Liver (tissue), 9 donors: Measurements from ENCODE around the gene MYO9B. TPM values are rescaled to one million over a fixed set of nuclear protein-coding genes. Genes with fewer than 3 reads are reported as not detected.
A peak's percentile ranks its signal among the peaks of the same experiment; 100 is the strongest.

Experiments
- DNase-seq: peaks from one replicate; pipeline ENCODE4 v3.0.0-alpha.2; 2017; ENCODE audit warnings: low spot score
- H3K27ac ChIP-seq, 2 donors: one replicate each; pipeline ENCODE4 v1.7.0; 2013; ENCODE audit warnings: inconsistent platforms in 2 of 2, low read length in 2 of 2, control low read depth in 1 of 2, low read depth in 1 of 2, mild to moderate bottlenecking in 1 of 2
- H3K27me3 ChIP-seq, 4 donors: one replicate each; pipeline versions ENCODE4 v1.6.1 to v1.7.0; 2013; ENCODE audit warnings: low read length in 3 of 4, inconsistent platforms in 1 of 4, mild to moderate bottlenecking in 1 of 4, moderate library complexity in 1 of 4; ENCODE audit not compliant: control insufficient read depth in 4 of 4, insufficient read depth in 4 of 4
- H3K36me3 ChIP-seq, 4 donors: one replicate each; pipeline versions ENCODE4 v1.6.1 to v1.7.0; 2013; ENCODE audit warnings: low read length in 3 of 4, mild to moderate bottlenecking in 3 of 4, low read depth in 1 of 4, moderate library complexity in 1 of 4; ENCODE audit not compliant: control insufficient read depth in 4 of 4, insufficient read depth in 3 of 4
- H3K4me1 ChIP-seq, 4 donors: one replicate each; pipeline versions ENCODE4 v1.6.1 to v1.7.0; 2013; ENCODE audit warnings: low read length in 3 of 4, mild to moderate bottlenecking in 3 of 4, moderate library complexity in 1 of 4; ENCODE audit not compliant: control insufficient read depth in 4 of 4, insufficient read depth in 4 of 4
- H3K4me3 ChIP-seq, 3 donors: one replicate each; pipeline versions ENCODE4 v1.6.1 to v1.7.0; 2013; ENCODE audit warnings: low read length in 3 of 3, control low read depth in 1 of 3, low read depth in 1 of 3, mild to moderate bottlenecking in 1 of 3
- H3K9ac ChIP-seq, 2 donors: one replicate each; pipeline ENCODE4 v1.7.0; 2013; ENCODE audit warnings: low read length in 2 of 2, mild to moderate bottlenecking in 2 of 2, moderate library complexity in 2 of 2, control low read depth in 1 of 2, low read depth in 1 of 2
- H3K9me3 ChIP-seq, 4 donors: one replicate each; pipeline versions ENCODE4 v1.6.1 to v1.7.0; 2013; ENCODE audit warnings: low read length in 3 of 4; ENCODE audit not compliant: control insufficient read depth in 4 of 4
- ATF3 ChIP-seq: IDR thresholded peaks from 2 replicates; pipeline ENCODE4 v1.6.1; 2016; ENCODE audit warnings: antibody characterized with exemption
- CTCF ChIP-seq: fragments of 150-350 bp; IDR thresholded peaks from 2 replicates; pipeline ENCODE4 v1.5.1; 2017; ENCODE audit warnings: improper control_type of control experiment, low read depth, low read length; ENCODE audit not compliant: missing input control
- EGR1 ChIP-seq, 2 donors: IDR thresholded peaks; 2 replicates each; pipeline ENCODE4 v1.6.1; 2016 to 2018; ENCODE audit warnings: antibody characterized with exemption in 2 of 2, low read depth in 2 of 2
- FOXA1 ChIP-seq: IDR thresholded peaks from 2 replicates; pipeline ENCODE4 v1.6.1; 2016; ENCODE audit warnings: antibody characterized with exemption
- FOXA2 ChIP-seq: IDR thresholded peaks from 2 replicates; pipeline ENCODE4 v1.6.1; 2016; ENCODE audit warnings: antibody characterized with exemption
- GABPA ChIP-seq, 2 donors: IDR thresholded peaks in 1 of 2; conservative IDR thresholded peaks in 1 of 2; 2 replicates each; pipeline ENCODE4 v1.6.1; 2016; ENCODE audit warnings: antibody characterized with exemption in 2 of 2, mild to moderate bottlenecking in 1 of 2, moderate library complexity in 1 of 2
- HNF4G ChIP-seq: IDR thresholded peaks from 2 replicates; pipeline ENCODE4 v1.6.1; 2016; ENCODE audit warnings: antibody characterized with exemption
- JUND ChIP-seq, 2 donors: IDR thresholded peaks; 2 replicates each; pipeline ENCODE4 v1.6.1; 2016; ENCODE audit warnings: antibody characterized with exemption in 2 of 2
- NR2F2 ChIP-seq: IDR thresholded peaks from 2 replicates; pipeline ENCODE4 v1.6.1; 2016; ENCODE audit warnings: antibody characterized with exemption
- RAD21 ChIP-seq, 2 donors: IDR thresholded peaks; 2 replicates each; pipeline ENCODE4 v1.6.1; 2016; ENCODE audit warnings: antibody characterized with exemption in 2 of 2, mild to moderate bottlenecking in 2 of 2
- REST ChIP-seq: IDR thresholded peaks from 2 replicates; pipeline ENCODE4 v1.6.1; 2016; ENCODE audit warnings: antibody characterized with exemption, mild to moderate bottlenecking
- RXRA ChIP-seq, 2 donors: IDR thresholded peaks; 2 replicates each; pipeline ENCODE4 v1.6.1; 2017 to 2018; ENCODE audit warnings: antibody characterized with exemption in 2 of 2, mild to moderate bottlenecking in 1 of 2
- TAF1 ChIP-seq: conservative IDR thresholded peaks from 2 replicates; pipeline ENCODE4 v1.6.1; 2016; ENCODE audit warnings: antibody characterized with exemption, mild to moderate bottlenecking
- YY1 ChIP-seq: IDR thresholded peaks from 2 replicates; pipeline ENCODE4 v1.6.1; 2016; ENCODE audit warnings: antibody characterized with exemption, mild to moderate bottlenecking
- WGBS: extraction: QIAGEN DNeasy Blood & Tissue Kit; methylation state at CpG from one replicate; pipeline ENCODE4 v1.1.7; 2013; 5-methylcytosine and 5-hydroxymethylcytosine counted together
- polyA plus RNA-seq, 2 donors: library from polyadenylated mRNA; stranded (reverse) in 1 of 2; unstranded in 1 of 2; fragments of 200-250 nt in 1 of 2; fragments of >200 nt in 1 of 2; fragmentation: Nextera tagmentation in 1 of 2; extraction: Ambion mirVana in 1 of 2; gene quantifications; one replicate each; pipeline versions ENCODE4 v1.2.1 to v1.2.3, GENCODE V29; 2013 to 2015
- total RNA-seq, 2 donors: library from RNA; depleted of rRNA; stranded (reverse); fragments of >200 nt; gene quantifications; one replicate each; pipeline ENCODE4 v1.2.3, GENCODE V29; 2014
- TF ChIP-seq, protein P1 (sequence below): IDR thresholded peaks from 2 replicates; pipeline ENCODE4 v1.6.1; 2016; ENCODE audit warnings: antibody characterized with exemption
- TF ChIP-seq, protein P2 (sequence below): IDR thresholded peaks from 2 replicates; pipeline ENCODE4 v1.6.1; 2016; ENCODE audit warnings: antibody characterized with exemption
- donor health status: healthy.
- donor health status: healthy.
- donor health status: healthy.
- donor health status: healthy.
- donor health status: healthy.

The MYO9B gene
- total and polyA plus RNA-seq, 4 donors: 9.1 to 32.5 (median 21.0) TPM

DNA sequence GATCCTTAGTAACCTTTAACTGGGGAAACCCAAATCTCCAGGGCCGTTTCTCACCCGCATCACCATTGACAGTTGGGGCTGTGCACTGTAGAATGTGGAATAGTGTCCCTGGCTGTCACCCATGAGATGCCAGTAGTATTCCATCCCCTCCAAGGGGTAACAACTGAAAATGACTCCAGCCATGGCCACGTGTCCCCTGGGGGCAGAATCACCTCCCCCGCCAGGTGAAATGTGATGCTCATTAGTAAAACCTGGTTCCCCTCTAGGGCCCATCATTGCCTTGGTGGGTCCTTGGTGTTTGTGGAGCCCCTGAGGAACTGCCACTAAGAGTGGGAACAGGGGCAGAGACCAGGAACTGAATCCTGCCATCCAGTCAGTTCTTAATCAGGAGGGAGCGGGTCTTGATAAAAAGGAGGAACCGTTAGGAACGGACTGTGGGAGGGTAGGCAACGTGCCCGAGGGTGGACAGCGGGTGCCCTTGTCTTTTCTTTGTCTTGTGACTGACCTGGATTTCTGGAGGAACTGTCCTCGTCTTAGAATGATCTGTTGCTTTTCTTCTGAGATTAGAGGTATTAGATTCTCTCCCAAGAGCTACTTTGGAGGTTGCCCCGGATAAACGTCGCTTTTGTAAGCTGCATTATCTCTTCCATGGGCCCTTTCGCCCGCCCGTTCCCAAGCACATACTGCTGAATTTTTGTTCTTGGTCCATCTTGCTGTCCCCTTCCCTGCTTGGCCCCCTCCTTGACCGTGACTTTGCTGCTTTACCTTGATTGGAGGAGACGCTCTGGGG lies 3.5 kb downstream of the MYO9B start:
- H3K4me1 ChIP-seq: peaks cover 3 to 40% (median 28%) of the 10 kb centered on the region in 4 donors
- TF ChIP-seq ATF3 (no peak), HNF4G (no peak), YY1 (peak; percentile 1)
- DNase-seq: no peak
- no peaks in the 10 kb centered on the region for H3K36me3 ChIP-seq
- H3K9me3 ChIP-seq: no peaks in the 10 kb centered on the region
- no peaks in the 10 kb centered on the region for H3K27me3 ChIP-seq
- WGBS: 75% methylated on average over 19 of the region's 19 CpGs
- H3K4me3 ChIP-seq: no peak overlapping the region
- H3K9ac ChIP-seq: no peak overlapping the region
- peak overlapping the region; percentile 65 to 71 for H3K27ac ChIP-seq

- Histone ChIP-seq H3K9me3 (no peaks in the 10 kb centered on the region), H3K27me3 (no peaks in the 10 kb centered on the region), H3K4me3 (no peak overlapping the region), H3K27ac (peak overlapping the region; percentile 65 to 71), H3K4me1 (peaks cover 2 to 34% (median 21%) of the 10 kb centered on the region in 4 donors), H3K9ac (no peak overlapping the region), H3K36me3 (no peaks in the 10 kb centered on the region)
- WGBS: 73% methylated on average over 28 of the region's 28 CpGs
- TF ChIP-seq TAF1 (no peak), CTCF (peak; percentile 14), JUND (IDR thresholded peaks at IDR 0.05) (no peak), RAD21 (IDR thresholded peaks at IDR 0.05) (peak in 1 of 2 donors; percentile 51)
- no peak for DNase-seq
Measured at GRCh38 chr19:17079710-17080439, 4.3 kb downstream of the MYO9B start.

DNA sequence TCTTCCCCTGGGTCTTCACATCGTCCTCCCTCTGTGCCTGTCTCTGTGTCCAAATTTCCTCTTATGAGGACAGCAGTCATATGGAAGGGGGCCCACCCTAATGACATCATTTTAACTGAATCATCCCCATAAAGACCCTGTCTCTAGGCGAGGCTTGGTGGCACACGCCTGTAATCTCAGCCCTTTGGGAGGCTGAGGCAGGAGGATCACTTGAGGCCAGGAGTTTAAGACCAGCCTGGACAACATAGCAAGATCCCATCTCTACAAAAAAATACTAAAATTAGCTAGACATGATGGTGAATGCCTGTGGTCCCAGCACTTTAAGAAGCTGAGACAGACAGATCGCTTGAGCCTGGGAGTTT lies 4.8 kb downstream of the MYO9B start:
- Histone ChIP-seq H3K9me3 (no peaks in the 10 kb centered on the region), H3K36me3 (no peaks in the 10 kb centered on the region), H3K4me1 (peaks cover 2 to 34% (median 20%) of the 10 kb centered on the region in 4 donors), H3K9ac (no peak overlapping the region), H3K27me3 (no peaks in the 10 kb centered on the region), H3K4me3 (no peak overlapping the region), H3K27ac (peak overlapping the region in 1 of 2 donors; percentile 65)
- WGBS: 91% methylated on average over 4 of the region's 4 CpGs
- no peak for DNase-seq
- no peak for TF ChIP-seq GABPA (IDR thresholded peaks at IDR 0.05 in 1 of 2, conservative IDR thresholded peaks at IDR 0.05 in 1 of 2)
- no peak for TF ChIP-seq RXRA (IDR thresholded peaks at IDR 0.05)
- TF ChIP-seq, protein P1, sequence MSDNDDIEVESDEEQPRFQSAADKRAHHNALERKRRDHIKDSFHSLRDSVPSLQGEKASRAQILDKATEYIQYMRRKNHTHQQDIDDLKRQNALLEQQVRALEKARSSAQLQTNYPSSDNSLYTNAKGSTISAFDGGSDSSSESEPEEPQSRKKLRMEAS: no peak
- no peak for TF ChIP-seq TAF1
- no peak for TF ChIP-seq YY1
- no peak for TF ChIP-seq RAD21 (IDR thresholded peaks at IDR 0.05)
- TF ChIP-seq, protein P2, sequence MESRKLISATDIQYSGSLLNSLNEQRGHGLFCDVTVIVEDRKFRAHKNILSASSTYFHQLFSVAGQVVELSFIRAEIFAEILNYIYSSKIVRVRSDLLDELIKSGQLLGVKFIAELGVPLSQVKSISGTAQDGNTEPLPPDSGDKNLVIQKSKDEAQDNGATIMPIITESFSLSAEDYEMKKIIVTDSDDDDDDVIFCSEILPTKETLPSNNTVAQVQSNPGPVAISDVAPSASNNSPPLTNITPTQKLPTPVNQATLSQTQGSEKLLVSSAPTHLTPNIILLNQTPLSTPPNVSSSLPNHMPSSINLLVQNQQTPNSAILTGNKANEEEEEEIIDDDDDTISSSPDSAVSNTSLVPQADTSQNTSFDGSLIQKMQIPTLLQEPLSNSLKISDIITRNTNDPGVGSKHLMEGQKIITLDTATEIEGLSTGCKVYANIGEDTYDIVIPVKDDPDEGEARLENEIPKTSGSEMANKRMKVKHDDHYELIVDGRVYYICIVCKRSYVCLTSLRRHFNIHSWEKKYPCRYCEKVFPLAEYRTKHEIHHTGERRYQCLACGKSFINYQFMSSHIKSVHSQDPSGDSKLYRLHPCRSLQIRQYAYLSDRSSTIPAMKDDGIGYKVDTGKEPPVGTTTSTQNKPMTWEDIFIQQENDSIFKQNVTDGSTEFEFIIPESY: no peak
- no peak for TF ChIP-seq CTCF
- TF ChIP-seq FOXA2: no peak
- no peak for TF ChIP-seq REST
- TF ChIP-seq JUND (IDR thresholded peaks at IDR 0.05): no peak
- no peak for TF ChIP-seq EGR1 (IDR thresholded peaks at IDR 0.05; ENCODE audit: low read depth in 2 of 2)
- TF ChIP-seq FOXA1: no peak
- TF ChIP-seq NR2F2: no peak
